ENCODE measurements around the gene SMPD4.

- no peak for TF ChIP-seq POLR2A (IDR thresholded peaks at IDR 0.05; ENCODE audit: low read depth, low read length)
- TF ChIP-seq POLR2AphosphoS5 (IDR thresholded peaks at IDR 0.05; ENCODE audit: low read depth, low read length), result no peak
- no peak for TF ChIP-seq TAF1 (IDR thresholded peaks at IDR 0.05; ENCODE audit: low read depth, low read length)
- no peak for TF ChIP-seq SPI1 (IDR thresholded peaks at IDR 0.05; ENCODE audit: low read depth, low read length)
Measured at GRCh38 chr2:130135692-130136541, 45.5 kb downstream of the SMPD4 start.

Measured in GM12891 (cell line).